ENCODE data around the gene SKI. TPM values are rescaled to one million over a fixed set of nuclear protein-coding genes. Genes with fewer than 3 reads are reported as not detected.

Gene SKI
- total RNA-seq, 1 experiment from 2014 or later, result 89.5 TPM

DNA sequence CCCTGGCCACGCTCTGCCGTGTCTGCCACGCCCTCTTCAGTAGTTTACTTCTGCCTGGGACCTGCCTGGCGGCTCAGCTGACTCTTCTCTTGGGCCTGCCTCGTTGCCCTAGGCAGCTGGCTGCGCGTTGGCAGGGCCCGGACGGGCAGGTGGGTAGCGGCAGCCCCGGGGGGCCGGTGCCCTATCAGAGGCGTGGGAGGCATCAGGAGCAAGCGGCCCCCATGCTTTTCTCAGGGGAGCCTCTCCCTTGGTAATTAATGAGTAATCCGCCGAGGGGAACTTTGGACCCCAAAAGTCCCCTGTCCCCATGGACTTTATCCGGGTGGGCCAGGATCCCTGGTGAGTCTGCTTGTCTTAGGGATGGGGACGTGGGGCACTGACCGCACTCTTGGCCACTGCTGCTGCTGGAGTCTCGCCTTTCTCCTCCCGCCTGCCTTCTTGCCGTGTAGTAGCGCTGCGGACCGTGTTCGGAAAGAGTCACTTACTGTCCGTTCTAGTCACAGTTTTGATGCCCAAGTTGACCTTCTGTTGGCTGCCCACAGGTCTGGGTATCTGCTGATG is 22.7 kb downstream of the SKI start:
- Histone ChIP-seq H3K79me1 (ENCODE audit: insufficient read depth, low read depth, low read length, poor library complexity, severe bottlenecking) (peaks cover 7% of the 10 kb centered on the region), H4K20me1 (ENCODE audit: control insufficient read depth, insufficient read depth, insufficient read length) (no peaks in the 10 kb centered on the region), H2BK120ac (ENCODE audit: low read depth, low read length, poor library complexity, severe bottlenecking) (no peak overlapping the region), H3K18ac (ENCODE audit: insufficient read length, low read depth, low read length) (no peak overlapping the region), H2BK20ac (ENCODE audit: low read depth, low read length, poor library complexity, severe bottlenecking) (no peak overlapping the region), H2AK5ac (ENCODE audit: insufficient read length, low read length) (no peak overlapping the region), H2BK5ac (ENCODE audit: insufficient read length, low read length) (no peak overlapping the region), H4K8ac (replicated peaks; ENCODE audit: insufficient read length, low read depth, low read length) (no peak overlapping the region), H3K9me3 (ENCODE audit: control insufficient read depth, low read depth, low read length) (no peaks in the 10 kb centered on the region), H2BK15ac (ENCODE audit: low read depth, low read length) (no peak overlapping the region), H3K27ac (ENCODE audit: insufficient read length, low read depth, low read length) (no peak overlapping the region), H2AFZ (ENCODE audit: low read length) (no peak overlapping the region), H3K79me2 (ENCODE audit: insufficient read depth, low read length) (peaks cover 64% of the 10 kb centered on the region; the same call in 1 of the 2 replicates), H4K91ac (ENCODE audit: insufficient read length, low read depth, low read length) (no peak overlapping the region), H3K9ac (ENCODE audit: extremely low read depth, insufficient read length, low read length) (no peak overlapping the region), H3K4ac (ENCODE audit: low read depth, low read length) (no peak overlapping the region), H3T11ph (ENCODE audit: low read length) (no peak overlapping the region), H2BK12ac (ENCODE audit: insufficient read length, low read depth, low read length) (no peak overlapping the region), H3K4me1 (ENCODE audit: insufficient read depth, low read length) (peaks cover 22% of the 10 kb centered on the region), H3K23ac (ENCODE audit: insufficient read length, low read depth, low read length) (no peak overlapping the region), H3K23me2 (ENCODE audit: insufficient read length, low read depth, low read length, poor library complexity, severe bottlenecking) (no peaks in the 10 kb centered on the region), H3K27me3 (ENCODE audit: insufficient read depth, low read length) (no peaks in the 10 kb centered on the region), H3K56ac (ENCODE audit: insufficient read length, low read depth, low read length) (no peak overlapping the region), H3K14ac (ENCODE audit: insufficient read depth, low read length) (peak overlapping the region; percentile 16; the same call in 1 of the 2 replicates), H3K4me2 (ENCODE audit: insufficient read depth, insufficient read length, low read length) (no peak overlapping the region), H4K5ac (ENCODE audit: insufficient read length, low read depth, low read length) (no peak overlapping the region)
- Mint-ChIP-seq H3K27me3 (ENCODE audit: low read depth) (no peaks in the 10 kb centered on the region), H3K4me1 (peaks cover 60% of the 10 kb centered on the region in 2 experiments), H3K36me3 (ENCODE audit: insufficient read depth in 1 of 3, low read depth in 3 of 3) (peaks cover 12 to 21% (median 20%) of the 10 kb centered on the region in 3 experiments), H3K27ac (peak overlapping the region; percentile 36 to 92 (median 76); a peak in 4 of 7 replicates), H3K4me3 (peak overlapping the region in 1 of 2 experiments; percentile 70; a peak in 2 of 5 replicates), H3K9me3 (peaks cover 3 to 4% of the 10 kb centered on the region in 2 experiments; a peak in 2 of 5 replicates)
- TF ChIP-seq, protein P1, sequence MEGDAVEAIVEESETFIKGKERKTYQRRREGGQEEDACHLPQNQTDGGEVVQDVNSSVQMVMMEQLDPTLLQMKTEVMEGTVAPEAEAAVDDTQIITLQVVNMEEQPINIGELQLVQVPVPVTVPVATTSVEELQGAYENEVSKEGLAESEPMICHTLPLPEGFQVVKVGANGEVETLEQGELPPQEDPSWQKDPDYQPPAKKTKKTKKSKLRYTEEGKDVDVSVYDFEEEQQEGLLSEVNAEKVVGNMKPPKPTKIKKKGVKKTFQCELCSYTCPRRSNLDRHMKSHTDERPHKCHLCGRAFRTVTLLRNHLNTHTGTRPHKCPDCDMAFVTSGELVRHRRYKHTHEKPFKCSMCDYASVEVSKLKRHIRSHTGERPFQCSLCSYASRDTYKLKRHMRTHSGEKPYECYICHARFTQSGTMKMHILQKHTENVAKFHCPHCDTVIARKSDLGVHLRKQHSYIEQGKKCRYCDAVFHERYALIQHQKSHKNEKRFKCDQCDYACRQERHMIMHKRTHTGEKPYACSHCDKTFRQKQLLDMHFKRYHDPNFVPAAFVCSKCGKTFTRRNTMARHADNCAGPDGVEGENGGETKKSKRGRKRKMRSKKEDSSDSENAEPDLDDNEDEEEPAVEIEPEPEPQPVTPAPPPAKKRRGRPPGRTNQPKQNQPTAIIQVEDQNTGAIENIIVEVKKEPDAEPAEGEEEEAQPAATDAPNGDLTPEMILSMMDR (conservative IDR thresholded peaks at IDR 0.05), result no peak
- WGBS (ENCODE audit: extremely low coverage, insufficient read length, low lambda C conversion rate), result no CpG with 5 or more reads among the region's 27 CpGs
- DNase-seq, result no peak
